GDM1 (cell line): ENCODE measurements around the gene C11orf58.

Experiments
- DNase-seq: peaks from one replicate; lab custom pipeline; 2025; lab: John Stamatoyannopoulos, UW

The C11orf58 gene

DNA sequence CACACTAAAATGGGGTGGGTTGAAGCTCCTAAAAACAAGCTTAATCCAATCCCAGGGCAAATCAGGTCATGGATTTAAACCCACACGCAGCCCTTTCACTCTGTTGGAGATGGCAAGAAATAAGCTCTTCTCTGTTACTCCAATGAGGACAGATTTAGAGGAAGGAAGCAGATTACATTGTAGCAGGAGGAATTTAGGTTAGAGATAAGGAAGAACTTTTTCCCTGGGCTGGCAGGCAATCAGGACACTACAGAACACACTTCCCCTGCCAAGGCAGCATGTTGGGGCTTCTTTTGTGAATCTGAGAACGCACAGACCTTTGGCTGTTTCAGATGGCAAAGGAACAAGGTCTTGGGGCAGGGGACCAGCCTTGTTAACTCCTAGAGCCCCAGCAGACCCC, 46.2 kb downstream of the C11orf58 start:
- DNase-seq = no peak

DNA sequence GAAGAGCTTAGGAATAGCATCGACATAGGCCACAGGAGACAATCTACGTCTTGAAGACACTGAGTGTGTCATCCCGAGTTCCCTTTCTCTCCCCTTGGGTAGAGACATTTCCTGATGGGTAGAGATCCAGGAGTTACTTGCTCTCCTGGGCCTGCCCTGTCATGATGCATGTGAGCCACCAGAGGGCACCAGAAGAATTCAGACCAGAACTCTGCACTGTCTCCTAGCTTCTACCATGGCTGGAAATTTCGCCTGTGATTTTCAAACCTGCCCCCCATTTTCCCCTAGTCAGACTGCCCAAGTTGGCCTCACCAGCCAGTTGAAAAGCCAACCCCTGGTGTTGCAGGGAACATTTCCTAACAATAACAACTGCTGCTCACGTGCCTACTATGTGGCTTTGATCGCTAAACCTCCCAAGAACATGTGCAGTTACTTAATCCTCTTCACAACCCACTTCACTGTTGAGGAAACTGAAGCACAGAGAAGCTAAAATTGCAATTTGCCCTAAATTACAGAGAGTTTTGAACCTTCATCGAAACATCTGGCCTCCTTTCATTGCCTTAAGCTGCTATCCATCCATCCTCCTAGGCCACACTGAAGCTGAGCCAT, 47.2 kb downstream of the C11orf58 start:
- DNase-seq = peak; percentile 57

DNA sequence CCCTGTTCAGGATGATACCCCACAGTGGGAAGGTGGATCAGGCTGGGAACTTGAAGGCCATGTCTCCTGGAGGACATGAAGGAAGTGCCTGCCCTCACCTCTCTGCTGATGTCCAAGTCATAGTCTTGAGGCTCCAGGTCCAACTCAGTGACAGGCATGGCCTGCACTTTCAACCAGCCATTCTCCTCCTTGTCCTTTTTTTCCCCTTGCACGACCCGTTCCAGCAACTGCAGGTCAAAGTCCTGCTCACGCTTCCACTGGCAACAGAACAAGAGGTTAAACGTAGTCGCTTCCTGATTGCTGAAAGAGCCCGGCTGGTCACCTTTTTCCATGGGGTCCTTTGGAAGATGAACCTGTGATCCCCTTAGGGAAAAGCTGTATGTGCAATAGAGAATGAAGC, 47.7 kb downstream of the C11orf58 start:
- no peak for DNase-seq

DNA sequence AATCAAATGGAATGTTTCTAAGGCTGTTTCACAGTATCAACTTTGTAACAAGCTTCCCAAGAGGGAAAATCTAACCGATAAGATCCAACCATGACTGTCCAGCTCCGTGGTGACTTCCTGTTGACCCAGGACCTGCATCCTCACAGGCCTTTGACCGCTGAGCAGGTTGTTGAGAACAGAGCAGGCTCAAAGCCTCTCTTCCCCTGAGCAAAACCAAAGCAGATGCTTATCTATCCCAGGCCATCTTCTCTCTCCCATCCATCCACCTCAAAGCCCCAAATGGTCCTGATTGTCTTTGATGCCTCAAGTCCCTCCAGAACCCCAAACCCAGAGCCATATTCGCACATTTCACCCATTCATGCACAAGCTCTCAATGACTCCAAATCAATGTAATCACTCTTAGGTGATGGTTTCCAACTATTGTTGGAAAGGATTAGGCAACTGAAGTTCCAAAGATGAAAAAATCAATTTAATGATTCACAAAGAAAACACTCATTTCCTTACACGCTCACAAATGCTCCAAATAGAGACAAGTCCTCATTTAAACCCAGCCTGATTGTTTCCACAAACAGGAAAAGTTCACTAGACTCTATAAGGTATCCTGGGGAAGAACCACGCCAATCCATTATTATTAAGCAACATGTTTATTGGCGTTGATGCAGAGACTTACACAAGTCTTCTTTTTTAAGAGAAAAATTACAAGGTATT, 48.7 kb downstream of the C11orf58 start:
- DNase-seq = no peak

DNA sequence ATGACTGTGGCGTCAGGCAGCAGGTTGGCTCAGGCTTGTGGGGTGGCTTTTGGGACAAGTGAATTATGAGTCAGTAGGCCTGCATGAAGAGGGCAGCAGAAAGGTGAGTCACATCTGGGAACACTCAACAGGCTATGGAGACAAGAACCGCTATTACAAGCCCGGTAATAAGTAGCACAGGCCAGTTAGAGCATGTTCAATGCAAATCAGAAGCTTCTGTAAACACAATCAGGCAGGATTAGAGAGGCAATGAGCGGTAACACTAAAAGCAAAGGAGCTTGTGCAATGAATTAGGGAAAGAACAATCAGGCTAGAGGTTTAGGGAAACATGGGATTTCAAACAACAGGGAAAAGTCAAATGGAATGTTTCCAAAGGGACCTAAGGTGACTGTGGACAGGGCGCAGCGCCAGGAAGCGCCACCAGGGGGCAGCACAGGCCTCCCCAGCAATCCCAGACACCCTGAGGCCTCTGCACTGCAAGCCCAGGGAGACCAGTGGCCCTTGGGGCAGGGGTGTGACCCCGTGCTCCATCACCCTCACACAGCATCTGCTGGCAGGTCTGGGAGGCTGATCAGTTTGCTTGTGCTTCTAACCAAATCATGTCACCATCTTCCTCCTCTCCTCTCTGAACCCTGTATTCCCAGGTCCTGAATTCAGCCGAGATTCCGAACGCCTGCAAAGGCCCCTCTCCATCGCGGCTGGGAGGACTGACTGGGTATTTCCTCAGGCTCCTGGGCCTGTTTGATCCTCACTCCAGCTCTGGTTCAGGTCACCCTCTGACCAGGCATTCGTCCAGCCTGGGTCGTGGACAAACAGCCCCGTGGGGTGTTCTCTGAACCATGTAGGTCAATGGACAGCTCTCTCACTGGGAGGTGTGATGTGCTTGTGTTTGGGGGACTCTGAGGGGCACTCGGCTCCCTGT, 50.0 kb downstream of the C11orf58 start:
- DNase-seq = peak; percentile 62

DNA sequence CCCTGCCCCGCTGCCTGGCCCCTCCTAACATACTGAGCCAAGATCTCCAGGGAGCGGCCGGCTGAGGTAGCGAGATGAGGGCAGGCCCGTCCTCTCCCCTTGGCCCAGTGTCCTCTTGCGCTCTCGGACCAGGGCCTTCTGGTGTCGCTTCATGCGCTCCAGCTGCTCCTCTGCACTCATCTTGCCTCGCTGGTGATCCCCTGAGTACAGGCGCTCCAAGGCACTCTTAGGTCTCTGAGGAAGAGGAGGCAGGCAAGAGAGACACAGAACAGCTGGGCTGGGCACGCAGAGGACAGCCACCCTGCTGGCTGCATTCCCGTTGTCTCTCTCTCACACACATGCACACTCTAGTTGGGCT, 50.6 kb downstream of the C11orf58 start:
- DNase-seq = no peak

DNA sequence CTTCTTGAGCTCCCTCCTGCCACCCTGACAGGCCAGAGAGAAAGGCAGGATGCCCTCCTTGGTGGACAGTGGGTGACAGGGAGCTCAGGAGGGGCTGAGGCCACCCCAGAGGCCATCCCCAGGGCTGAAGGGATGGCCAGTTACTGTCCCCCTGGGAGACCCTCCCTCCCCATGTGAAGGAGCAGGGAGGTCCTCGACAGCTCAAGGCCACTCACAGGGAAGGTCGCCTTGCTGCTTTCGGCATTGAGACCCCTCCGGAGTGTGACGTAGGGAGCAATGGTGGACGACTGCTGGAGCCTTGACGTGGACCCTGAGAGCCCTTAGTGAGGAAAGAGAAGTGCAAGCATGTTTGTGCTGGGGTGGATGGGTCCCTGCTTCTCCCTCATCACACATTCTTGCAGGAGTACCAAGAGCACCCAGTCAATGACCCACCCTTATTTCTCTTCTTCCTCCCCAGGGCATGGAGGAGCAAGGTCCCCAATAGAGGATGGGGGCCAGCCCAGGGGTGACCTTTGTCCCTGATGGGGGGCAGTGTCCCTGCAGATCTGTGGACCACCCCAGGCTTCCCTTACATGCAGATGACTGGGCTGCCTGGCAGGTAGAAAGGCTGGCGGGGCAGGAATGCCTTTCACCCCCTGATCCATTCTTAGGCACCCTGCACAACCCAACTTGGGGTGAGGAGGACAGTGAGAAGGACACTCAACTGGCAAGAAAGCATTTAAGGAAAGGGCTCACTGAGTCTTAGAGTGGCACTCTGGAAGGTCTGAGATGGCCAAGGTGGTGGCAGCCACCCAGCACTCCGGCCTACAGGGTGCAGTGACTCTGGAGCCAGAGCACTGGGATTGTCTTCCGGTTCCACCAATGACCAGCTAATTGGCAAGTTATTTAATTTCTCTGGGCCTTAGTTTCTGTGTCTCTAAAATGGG, 51.4 kb downstream of the C11orf58 start:
- no peak for DNase-seq

DNA sequence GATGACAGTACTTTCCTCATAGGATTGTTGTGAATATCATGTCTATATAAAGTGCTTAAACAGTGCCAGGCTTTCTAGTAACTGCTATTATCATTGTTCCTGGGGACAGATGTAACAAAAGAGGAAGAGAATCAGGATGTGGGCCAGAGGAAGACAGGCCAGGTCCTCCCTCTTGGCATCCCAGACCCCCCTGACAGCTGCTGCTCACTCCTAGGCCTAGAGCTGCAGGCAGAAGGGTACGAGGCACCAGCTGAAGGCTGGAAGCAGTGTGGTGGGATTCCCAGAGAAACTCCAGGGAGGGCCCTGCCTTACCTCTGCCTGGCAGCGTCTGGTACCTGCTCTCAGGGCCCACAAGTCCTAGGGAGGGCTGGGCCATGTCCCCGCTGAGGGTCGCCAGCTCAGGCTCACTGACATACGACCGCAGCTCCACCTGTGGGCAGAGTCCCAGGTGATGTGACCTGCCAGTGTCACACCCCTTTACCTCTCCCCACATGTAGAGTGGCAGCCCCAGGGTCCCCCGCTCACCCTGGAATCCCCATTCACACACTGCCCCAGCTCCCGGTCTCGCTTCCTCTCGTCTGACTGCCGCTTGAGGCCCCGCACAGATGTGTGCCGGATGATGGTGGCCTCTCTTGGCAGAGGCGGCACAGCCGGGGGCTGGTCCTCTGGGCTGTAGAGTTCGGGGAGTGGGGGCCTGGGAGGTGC, 52.2 kb downstream of the C11orf58 start:
- DNase-seq = peak; percentile 49

DNA sequence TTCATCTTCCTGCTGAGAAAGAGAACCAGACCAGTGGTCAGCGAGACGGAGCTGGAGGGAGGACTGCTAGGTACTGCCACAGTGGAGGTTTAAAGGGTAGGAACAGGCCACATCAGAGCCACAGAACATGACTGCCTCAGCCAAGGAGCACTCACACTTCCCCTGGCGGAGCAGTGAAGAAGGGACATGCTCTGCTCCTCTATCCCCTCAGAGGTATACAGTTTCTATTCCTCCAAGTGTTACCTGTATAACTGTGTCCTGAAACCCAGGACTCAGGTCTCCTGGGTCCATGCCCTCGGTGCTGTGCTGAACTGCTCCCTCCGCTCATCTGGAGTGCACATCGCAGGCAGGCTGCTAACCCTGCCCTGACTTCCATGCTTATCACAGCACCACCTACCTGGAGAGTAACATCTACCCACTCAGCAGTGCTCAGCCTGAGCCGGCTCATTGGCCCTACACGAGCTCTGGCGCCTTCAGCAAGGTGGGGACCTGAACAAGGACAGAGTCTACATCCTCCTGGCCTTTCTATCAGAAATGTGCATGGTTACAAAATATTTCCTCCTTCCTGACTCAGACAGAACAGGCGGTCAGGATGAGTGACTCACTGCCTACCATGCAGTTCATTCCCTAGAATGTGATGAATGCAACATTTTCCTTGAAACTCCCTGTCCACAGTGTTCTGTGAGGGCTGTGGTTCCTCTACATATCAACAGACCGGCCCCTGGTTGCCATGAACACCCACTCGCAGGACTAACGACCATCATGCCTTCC, 52.9 kb downstream of the C11orf58 start:
- DNase-seq = peak; percentile 54

DNA sequence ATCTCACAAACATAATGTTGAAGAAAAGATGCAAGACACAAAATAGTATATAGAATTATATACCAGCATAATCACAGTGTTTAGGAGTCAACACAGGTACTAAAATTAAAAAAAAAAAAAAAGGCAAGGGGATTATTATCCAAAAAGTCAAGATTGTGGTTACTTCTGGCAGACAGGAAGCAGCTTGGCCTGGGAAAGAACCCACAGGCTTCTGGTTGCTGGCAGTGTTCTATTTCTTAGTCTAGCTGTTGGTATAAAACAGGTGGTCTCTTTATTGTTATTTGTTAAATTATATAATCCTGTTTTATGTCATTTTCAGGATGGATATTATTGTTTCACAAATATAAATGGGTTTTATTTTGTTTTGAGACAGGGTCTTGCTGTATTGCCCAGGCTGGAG, 54.0 kb downstream of the C11orf58 start:
- peak; percentile 36 for DNase-seq

DNA sequence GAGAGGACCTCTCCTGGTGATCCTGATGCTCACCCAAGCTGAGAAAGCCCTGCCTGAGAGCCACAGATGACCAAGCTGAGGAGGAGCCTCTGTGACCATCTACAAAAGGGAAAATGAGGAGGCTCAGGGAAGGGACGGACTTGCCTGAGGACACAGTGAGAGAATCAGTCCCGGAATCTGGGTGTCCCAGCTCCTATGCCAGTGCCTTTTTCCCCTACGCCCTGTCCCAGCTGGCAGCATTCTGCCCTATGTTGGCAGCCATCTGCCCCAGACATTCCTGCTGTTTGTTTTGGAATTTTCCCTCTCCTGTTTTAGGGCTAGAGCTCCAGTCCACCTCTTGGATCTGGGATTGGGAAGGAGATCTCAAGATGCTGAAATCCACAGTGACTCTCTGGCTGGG, 54.6 kb downstream of the C11orf58 start:
- no peak for DNase-seq

DNA sequence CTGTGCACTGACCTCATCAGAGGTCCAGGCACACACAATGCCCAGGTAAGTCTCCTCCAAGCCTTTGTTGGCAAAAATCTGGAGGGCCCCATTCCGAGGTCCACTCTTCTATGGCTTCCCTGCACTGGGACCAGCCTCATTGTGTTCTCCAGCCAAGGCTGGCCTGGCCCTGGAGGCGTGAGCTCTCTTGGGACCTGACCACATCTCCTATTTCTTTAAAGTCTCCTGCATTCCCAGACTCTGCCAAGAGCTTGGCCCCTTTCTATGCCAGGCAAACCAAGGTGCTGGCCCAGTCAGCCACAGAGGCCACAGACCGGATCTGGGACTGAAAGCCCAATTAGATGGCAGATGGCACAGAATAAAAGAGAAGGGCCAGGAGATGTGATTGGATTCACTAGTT, 55.1 kb downstream of the C11orf58 start:
- DNase-seq = no peak

DNA sequence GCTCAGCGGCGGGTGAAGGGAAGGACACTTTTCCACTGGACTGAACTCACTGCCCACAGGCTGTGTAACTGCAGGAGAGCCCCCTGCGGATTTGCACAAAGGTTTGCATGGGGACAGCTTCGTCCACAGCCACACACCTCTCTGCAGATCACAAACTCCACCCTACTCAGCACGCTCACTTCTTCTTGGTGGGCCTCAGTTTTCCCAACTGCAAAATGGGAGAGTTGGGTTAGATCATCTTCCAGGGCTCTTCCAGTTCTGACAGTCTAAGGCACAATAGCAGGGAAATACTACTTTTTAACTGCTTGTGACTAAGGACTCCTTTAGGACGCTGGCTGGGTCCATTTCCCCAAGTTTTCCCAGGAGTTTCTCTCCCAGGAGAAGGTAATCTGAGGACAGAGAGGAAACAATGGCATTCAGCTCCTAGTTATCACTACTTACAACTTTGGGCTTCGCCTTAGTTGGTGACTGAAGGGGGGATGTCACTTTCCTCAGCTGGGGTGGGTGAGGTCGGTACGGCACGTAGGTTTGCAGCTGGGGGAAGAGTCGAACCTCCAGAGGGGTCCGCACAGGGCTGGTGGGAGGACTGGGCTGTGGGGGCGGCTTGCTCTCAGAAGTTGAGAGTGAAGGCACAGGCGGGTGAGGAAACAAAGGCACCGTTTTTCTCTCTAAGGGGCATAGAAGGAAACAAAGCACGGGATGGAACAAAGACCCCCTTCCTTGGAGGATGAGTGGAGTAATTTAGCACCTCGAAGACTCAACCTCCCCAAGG, 55.8 kb downstream of the C11orf58 start:
- DNase-seq = no peak

DNA sequence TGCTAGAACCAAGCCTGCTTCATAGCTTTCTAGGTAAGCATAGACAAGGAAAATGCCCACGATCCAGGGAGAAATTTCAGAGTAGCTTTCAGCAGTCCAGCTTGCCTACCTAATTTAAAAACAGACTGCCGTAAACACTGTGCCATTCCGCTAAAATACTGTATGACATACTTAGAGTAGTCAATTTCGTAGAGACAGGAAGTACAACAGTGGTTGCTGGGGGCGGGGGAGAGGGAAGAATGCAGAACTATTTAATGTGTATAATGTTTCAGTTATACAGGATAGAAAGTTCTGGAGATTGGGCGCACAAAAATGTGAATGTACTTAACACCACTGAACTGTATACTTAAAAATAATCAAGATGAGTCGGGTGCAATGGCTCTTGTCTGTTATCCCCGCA, 56.7 kb downstream of the C11orf58 start:
- DNase-seq = peak; percentile 70

DNA sequence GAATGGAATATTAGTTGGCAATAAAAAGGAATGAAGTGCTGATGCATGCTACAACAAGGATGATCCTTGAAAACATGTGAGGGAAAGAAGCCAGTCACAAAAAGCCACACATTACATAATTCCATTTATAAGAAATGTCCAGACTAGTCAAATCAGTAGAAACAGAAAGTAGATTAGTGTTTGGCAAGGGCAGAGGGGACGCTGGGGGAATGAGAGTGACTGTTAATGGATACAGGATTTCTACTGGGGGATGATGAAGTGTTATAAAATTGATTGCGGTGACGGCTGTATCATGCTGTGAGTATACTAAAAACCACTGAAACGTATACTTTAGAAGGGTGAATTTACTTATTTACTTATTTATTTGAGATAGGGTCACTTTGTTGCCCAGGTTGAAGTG, 57.9 kb downstream of the C11orf58 start:
- no peak for DNase-seq

DNA sequence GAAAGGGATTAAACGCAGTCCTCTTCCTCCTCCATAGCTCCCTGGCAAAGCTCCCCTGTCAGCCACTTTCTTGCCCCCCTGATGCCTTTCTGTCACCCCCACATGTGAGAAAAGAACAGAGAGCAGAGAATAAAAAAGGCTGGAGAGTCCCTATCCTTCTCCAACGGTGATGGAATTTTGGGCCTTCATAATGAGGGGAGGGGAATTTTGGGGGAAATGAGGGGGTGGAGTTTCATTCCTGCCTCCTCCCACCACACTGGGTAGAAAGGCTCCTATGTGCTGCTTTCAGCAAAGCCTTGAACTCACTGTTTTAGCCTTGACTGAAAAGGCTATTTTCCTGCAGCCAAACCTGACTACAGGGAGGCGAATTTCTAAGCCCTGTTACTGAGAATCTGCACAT, 59.3 kb downstream of the C11orf58 start:
- DNase-seq = no peak

DNA sequence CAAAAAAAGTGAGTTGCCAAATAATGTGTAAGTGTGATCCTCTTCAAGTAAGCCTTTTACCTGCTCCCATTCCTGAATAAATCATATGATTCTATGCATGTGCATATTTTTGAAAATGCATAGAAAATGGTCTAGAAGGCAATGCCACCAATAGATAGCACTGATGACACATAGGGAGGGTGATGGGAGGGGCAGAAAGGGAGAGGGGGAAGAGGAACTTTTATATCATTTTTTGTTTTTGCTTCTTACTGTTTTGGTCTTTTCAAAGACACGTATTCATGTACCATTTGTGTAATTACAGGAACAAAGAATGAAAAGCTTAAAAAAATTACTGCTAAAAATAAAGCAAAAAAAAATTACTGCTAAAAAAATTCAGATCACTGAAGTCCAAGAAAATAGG, 60.8 kb downstream of the C11orf58 start:
- DNase-seq = no peak

DNA sequence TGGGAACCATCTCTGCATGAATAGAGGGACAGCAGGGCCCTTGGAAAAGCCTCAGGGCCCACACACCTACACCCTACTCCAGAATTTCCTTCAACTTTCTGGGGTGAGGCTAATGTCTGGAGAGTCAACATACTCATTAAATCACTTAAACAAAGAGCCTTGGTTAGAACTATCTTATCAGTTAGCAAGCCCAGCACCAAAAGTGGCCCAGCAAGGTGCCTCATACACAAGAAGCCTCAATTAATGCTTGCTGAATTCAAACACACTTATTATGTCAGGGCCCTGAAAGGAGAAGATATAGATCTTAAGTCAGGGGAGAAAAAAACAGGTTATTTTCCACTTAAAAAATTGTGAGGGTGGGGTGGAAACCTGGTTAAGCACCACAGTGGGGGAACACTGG, 61.4 kb downstream of the C11orf58 start:
- no peak for DNase-seq

DNA sequence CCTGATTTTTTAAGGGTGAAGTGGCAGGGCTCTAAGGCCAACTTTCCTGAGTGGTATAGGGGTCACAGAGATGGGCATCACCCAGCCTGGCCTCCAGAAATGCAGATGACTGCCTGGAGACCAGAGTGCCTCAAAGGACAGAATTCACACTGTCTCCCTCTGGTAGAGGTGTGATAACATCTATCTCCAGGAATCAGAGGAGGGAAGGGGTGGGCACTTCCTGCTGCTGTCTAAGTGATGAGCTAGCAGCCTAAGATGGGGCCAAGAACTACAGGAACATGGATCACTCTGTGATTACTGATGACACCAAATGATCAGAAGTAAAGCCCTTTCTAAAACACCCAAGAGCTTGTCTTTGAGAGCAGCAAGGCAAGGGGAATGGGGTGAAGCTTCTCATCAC, 61.9 kb downstream of the C11orf58 start:
- no peak for DNase-seq
